NB4 (cell line): ENCODE measurements around the gene RPTOR.

Experiments
- DNase-seq: peaks from one replicate; pipeline ENCODE4 v3.0.0; 2010; ENCODE audit warnings: low read depth
- H3K4me3 ChIP-seq: one replicate; pipeline ENCODE4 v1.5.1; 2011; ENCODE audit warnings: mild to moderate bottlenecking, low read depth, low read length, moderate library complexity
- MAX ChIP-seq: IDR thresholded peaks from 2 replicates; pipeline ENCODE4 v1.6.1; 2011; ENCODE audit warnings: low read depth, low read length
- MYC ChIP-seq: IDR thresholded peaks from 2 replicates; pipeline ENCODE4 v1.6.1; 2011; ENCODE audit warnings: low read depth, low read length
- POLR2A ChIP-seq: IDR thresholded peaks from 2 replicates; pipeline ENCODE4 v1.6.1; 2011; ENCODE audit warnings: mild to moderate bottlenecking; ENCODE audit not compliant: insufficient read length; ENCODE audit errors: extremely low read depth
- TF ChIP-seq, protein P1 (sequence below): IDR thresholded peaks from one replicate; pipeline ENCODE4 v1.5.1; 2012; ENCODE audit warnings: low read depth, low read length

RPTOR gene

GRCh38 chr17:80822021-80822699 lies 277.5 kb downstream of the RPTOR start:
- no peak for DNase-seq
- no peak overlapping the region for H3K4me3 ChIP-seq

GRCh38 chr17:80822700-80823410 lies 278.2 kb downstream of the RPTOR start:
- DNase-seq, result peak; percentile 96
- TF ChIP-seq MYC, result peak; percentile 97
- TF ChIP-seq, protein P1, sequence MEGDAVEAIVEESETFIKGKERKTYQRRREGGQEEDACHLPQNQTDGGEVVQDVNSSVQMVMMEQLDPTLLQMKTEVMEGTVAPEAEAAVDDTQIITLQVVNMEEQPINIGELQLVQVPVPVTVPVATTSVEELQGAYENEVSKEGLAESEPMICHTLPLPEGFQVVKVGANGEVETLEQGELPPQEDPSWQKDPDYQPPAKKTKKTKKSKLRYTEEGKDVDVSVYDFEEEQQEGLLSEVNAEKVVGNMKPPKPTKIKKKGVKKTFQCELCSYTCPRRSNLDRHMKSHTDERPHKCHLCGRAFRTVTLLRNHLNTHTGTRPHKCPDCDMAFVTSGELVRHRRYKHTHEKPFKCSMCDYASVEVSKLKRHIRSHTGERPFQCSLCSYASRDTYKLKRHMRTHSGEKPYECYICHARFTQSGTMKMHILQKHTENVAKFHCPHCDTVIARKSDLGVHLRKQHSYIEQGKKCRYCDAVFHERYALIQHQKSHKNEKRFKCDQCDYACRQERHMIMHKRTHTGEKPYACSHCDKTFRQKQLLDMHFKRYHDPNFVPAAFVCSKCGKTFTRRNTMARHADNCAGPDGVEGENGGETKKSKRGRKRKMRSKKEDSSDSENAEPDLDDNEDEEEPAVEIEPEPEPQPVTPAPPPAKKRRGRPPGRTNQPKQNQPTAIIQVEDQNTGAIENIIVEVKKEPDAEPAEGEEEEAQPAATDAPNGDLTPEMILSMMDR, result no peak
- TF ChIP-seq POLR2A, result no peak
- peak; percentile 92 for TF ChIP-seq MAX
- peak overlapping the region; percentile 2 for H3K4me3 ChIP-seq

More at GRCh38 chr17:80822021-80822699, 277.5 kb downstream of the RPTOR start:
- TF ChIP-seq MAX, result no peak
- no peak for TF ChIP-seq POLR2A
- TF ChIP-seq, protein P1, result no peak
- no peak for TF ChIP-seq MYC

- H3K4me3 ChIP-seq, result no peak overlapping the region
- no peak for TF ChIP-seq MYC
- no peak for TF ChIP-seq POLR2A
- TF ChIP-seq MAX, result no peak
- TF ChIP-seq, protein P1, result no peak
- no peak for DNase-seq
Measured at GRCh38 chr17:80824549-80825470, 280.2 kb downstream of the RPTOR start.

- DNase-seq, result no peak
- TF ChIP-seq MYC (no peak), POLR2A (no peak)
- TF ChIP-seq, protein P1, result no peak
- no peak overlapping the region for H3K4me3 ChIP-seq
Measured at GRCh38 chr17:80825471-80826345, 281.1 kb downstream of the RPTOR start.

DNA sequence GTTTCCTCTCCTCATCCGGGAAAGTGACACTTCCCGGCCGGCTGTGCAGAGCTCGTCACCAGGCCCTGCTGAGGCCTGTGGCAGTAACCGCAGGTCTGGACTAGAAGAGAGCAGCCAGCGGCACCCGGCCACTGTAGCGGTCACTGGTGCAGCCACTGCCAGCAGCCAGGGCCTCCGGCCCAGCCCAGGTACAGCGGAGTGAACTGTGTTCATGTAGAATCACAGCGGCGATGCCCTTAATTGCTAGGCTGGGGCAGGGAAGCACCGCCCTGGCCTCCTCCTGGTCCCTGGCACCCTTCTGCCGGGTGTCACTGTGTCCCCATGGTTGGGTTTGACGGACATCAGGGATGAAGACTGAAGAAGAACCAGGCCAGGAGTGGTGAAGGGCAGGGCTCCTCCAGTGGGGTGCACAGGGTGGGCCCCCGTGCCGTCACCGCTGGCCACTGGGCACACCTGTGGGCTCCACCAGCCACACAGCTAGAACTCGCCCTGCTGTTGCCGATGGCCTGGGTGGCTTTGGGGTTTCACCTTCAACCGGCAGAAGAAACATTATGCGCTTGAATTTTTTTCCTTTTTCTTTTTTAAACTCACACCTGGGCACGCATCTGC lies 281.8 kb downstream of the RPTOR start:
- no peak for DNase-seq
- H3K4me3 ChIP-seq, result no peak overlapping the region
- TF ChIP-seq, protein P1, result no peak
- TF ChIP-seq POLR2A (no peak), MYC (no peak), MAX (no peak)
